ENCODE data around the gene FBXO15. TPM values are rescaled to one million over a fixed set of nuclear protein-coding genes. Genes with fewer than 3 reads are reported as not detected.

The FBXO15 gene
- total RNA-seq, 2 experiments from 2014 or later, result 0.54 to 2.1 TPM

DNA sequence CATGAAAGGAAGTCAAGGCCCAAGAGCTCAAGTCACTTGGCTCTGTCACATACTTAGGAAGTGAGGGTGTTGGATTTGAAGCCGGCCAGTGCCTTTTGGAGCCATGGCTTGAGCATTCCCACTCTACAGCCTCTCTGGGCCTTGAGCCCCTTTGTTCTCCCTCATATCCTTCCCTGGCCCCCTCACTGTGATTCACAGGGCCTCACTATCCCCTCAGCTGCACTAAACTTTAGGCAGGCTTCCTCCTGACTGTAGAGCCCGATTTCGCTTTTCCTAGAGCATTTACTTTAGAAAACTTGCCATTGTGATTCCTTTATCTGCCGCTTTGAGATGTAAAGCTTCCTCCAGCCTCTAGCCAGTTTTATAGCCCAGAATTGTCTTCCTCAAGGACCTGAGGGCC, 107.6 kb downstream of the FBXO15 start:
- DNase-seq (ENCODE audit: low spot score), result no peak
- Histone ChIP-seq H3K79me2 (ENCODE audit: insufficient read depth, low read depth, low read length) (no peaks in the 10 kb centered on the region), H3K9me2 (ENCODE audit: insufficient read depth, low read length) (no peaks in the 10 kb centered on the region), H3K4me2 (ENCODE audit: low read length) (no peak overlapping the region), H3K36me3 (ENCODE audit: insufficient read depth, low read length) (no peaks in the 10 kb centered on the region), H2AFZ (ENCODE audit: low read length) (no peak overlapping the region), H3K9me3 (ENCODE audit: low read length) (no peaks in the 10 kb centered on the region), H3K4me3 (ENCODE audit: low read depth, low read length, poor library complexity, severe bottlenecking) (no peak overlapping the region), H3K27ac (ENCODE audit: low read depth, low read length, poor library complexity, severe bottlenecking) (no peak overlapping the region), H3K4me1 (ENCODE audit: insufficient read depth, low read length, poor library complexity, severe bottlenecking) (no peaks in the 10 kb centered on the region), H4K20me1 (ENCODE audit: insufficient read depth, low read length) (no peaks in the 10 kb centered on the region)
- no TSS peak for BruUV-seq (replicated peaks)
- intact Hi-C loops (cut with micrococcal nuclease; ENCODE audit: unreplicated experiment), result loop anchor here (1.0 kb wide), 1 partner anchor 77 kb away; no protein-coding TSS in a partner anchor
- no peak for TF ChIP-seq EZH2phosphoT487 (IDR thresholded peaks at IDR 0.05; ENCODE audit: borderline replicate concordance, low read depth, low read length)
- TF ChIP-seq, protein P1, sequence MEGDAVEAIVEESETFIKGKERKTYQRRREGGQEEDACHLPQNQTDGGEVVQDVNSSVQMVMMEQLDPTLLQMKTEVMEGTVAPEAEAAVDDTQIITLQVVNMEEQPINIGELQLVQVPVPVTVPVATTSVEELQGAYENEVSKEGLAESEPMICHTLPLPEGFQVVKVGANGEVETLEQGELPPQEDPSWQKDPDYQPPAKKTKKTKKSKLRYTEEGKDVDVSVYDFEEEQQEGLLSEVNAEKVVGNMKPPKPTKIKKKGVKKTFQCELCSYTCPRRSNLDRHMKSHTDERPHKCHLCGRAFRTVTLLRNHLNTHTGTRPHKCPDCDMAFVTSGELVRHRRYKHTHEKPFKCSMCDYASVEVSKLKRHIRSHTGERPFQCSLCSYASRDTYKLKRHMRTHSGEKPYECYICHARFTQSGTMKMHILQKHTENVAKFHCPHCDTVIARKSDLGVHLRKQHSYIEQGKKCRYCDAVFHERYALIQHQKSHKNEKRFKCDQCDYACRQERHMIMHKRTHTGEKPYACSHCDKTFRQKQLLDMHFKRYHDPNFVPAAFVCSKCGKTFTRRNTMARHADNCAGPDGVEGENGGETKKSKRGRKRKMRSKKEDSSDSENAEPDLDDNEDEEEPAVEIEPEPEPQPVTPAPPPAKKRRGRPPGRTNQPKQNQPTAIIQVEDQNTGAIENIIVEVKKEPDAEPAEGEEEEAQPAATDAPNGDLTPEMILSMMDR (conservative IDR thresholded peaks at IDR 0.05; ENCODE audit: low read length), result no peak
- CTCF ChIA-PET (ENCODE audit: unreplicated experiment), result interaction anchor here (3.1 kb wide), 1 partner anchor 43 kb away, joined by 8 read pairs; no protein-coding TSS in a partner anchor
- POLR2A ChIA-PET, result interaction anchor here (0.6 kb wide), 1 partner anchor 14 kb away, joined by 5 read pairs; no protein-coding TSS in a partner anchor

DNA sequence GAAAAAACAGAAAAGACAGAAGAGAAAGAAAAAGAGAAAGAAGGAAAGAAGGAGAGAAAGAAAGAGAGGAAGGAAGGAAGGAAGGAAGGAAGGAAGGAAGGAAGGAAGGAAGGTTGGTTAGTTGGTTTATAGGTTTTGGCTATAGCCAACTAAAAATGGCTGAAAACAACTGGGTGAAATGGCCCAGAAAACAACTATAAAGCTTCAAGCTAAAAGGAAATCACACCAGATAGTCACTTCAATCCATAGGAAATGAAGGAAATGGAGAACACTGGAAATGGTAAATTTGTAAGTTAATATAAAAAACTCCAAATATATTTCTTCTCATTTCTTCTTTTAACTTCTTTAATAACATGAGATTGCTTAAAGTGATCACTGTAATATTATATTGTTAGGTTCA, 118.5 kb downstream of the FBXO15 start:
- BruUV-seq (replicated peaks), result no TSS peak
- no peak for DNase-seq (ENCODE audit: low spot score)
- H3K9me2 ChIP-seq (ENCODE audit: insufficient read depth, low read length), result no peaks in the 10 kb centered on the region
- no peaks in the 10 kb centered on the region for H4K20me1 ChIP-seq (ENCODE audit: insufficient read depth, low read length)
- CTCF ChIA-PET (ENCODE audit: unreplicated experiment), result no interaction called here
- H3K4me3 ChIP-seq (ENCODE audit: low read depth, low read length, poor library complexity, severe bottlenecking), result no peak overlapping the region
- H3K79me2 ChIP-seq (ENCODE audit: insufficient read depth, low read depth, low read length), result no peaks in the 10 kb centered on the region
- intact Hi-C loops (cut with micrococcal nuclease; ENCODE audit: unreplicated experiment), result no loop called here
- no peaks in the 10 kb centered on the region for H3K36me3 ChIP-seq (ENCODE audit: insufficient read depth, low read length)
- H2AFZ ChIP-seq (ENCODE audit: low read length), result no peak overlapping the region
- H3K4me1 ChIP-seq (ENCODE audit: insufficient read depth, low read length, poor library complexity, severe bottlenecking), result no peaks in the 10 kb centered on the region
- no peaks in the 10 kb centered on the region for H3K9me3 ChIP-seq (ENCODE audit: low read length)
- POLR2A ChIA-PET, result no interaction called here
- TF ChIP-seq, protein P1 (conservative IDR thresholded peaks at IDR 0.05; ENCODE audit: low read length), result no peak
- H3K27ac ChIP-seq (ENCODE audit: low read depth, low read length, poor library complexity, severe bottlenecking), result no peak overlapping the region
- no peak overlapping the region for H3K4me2 ChIP-seq (ENCODE audit: low read length)

Other genes starting within 250 kb of the FBXO15 start
- 30.8 and 42.9 TPM in 2 replicates for gene TIMM21, start 689 bp upstream of the FBXO15 start, total RNA-seq (2014; rRNA removed; shearing (Covaris generic))
- 20.7 and 25.2 TPM in 2 replicates for gene TIMM21, start 689 bp upstream of the FBXO15 start, total RNA-seq (2022)
- not detected in 2 replicates for gene CYB5A, start 144.1 kb upstream of the FBXO15 start, total RNA-seq (2014; rRNA removed; shearing (Covaris generic))
- not detected in 2 replicates for gene CYB5A, start 144.1 kb upstream of the FBXO15 start, total RNA-seq (2022)
- not detected in 2 replicates for gene C18orf63, start 168.0 kb upstream of the FBXO15 start, total RNA-seq (2014; rRNA removed; shearing (Covaris generic))
- not detected in 2 replicates for gene C18orf63, start 168.0 kb upstream of the FBXO15 start, total RNA-seq (2022)